ENCODE data around the gene TNNT1.

Gene TNNT1

DNA sequence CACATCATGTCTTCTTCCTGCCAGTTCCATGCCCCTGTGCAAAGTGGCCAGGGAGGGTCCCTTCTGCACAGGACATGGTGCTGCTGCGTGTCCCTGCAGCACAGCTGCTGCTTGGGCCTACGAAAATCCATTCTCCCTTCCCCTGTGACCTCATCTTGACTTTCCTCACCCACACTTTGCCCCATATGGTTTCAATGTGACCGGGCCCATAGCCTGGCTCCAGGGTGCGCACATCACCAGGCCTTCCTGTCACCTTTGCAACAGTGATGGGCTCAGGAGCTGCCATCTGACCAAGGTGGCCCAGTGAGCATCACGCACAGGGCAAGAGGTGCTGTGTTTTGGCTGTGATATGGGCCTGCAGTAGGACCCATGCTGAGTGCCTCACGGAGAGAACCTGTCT is 42.4 kb downstream of the TNNT1 start:
- DNase-seq = no peak

DNA sequence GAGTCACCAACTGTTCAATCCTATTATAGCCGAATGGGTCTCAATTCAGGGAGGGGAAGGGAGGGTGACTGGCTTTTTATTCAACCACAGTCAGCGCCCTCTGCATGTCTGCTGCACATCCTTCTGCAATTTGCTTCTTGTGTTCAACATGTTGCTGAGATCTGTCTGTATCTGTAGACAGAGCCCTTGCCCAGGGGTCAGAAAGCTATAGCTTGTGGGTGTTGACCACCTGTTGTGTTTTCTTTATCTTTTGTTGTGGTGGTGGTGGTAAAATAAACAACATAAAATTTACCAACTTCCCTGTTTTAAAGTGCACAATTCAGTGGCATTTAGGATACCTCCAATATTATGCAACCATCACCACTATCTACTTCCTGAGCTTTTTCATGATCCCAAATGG is 43.8 kb downstream of the TNNT1 start:
- DNase-seq = no peak

DNA sequence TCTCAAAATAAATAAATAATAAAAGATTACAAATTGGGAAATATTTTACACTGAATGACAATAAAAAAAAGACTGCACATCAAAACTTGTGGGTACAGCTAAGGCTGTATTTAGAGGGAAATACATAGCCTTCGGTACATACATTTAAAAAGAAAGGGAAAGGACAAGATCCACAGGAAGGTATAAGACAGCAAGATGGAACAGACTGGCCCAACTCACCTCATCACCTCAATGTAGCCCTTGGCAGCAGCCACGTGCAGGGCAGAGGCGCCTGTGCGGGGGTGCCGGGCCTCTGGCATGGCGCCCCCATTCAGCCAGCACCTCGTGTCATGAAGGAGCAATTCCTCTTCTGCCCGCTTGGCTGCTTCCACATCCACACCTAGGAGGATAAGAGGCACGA is 45.8 kb downstream of the TNNT1 start:
- no peak for DNase-seq

DNA sequence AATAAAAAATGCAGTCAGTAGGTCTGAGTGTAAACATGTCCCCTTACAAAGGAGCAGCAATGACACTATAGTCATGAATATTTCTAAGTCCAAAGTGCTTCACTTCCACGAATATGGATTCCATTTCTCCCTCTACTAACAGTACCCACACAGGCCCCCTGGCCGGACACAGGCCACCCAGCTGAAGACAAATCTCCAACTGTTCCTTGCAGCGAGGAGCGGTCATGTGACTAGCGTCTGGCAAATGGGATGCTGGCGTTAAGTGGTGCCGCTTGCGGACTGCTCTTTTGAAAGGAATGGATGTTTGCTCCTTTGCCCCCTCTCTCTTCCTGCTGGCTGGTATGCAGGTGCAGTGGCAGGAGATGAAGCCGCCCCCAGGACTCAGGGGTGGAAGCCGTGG is 47.7 kb downstream of the TNNT1 start:
- no peak for DNase-seq

DNA sequence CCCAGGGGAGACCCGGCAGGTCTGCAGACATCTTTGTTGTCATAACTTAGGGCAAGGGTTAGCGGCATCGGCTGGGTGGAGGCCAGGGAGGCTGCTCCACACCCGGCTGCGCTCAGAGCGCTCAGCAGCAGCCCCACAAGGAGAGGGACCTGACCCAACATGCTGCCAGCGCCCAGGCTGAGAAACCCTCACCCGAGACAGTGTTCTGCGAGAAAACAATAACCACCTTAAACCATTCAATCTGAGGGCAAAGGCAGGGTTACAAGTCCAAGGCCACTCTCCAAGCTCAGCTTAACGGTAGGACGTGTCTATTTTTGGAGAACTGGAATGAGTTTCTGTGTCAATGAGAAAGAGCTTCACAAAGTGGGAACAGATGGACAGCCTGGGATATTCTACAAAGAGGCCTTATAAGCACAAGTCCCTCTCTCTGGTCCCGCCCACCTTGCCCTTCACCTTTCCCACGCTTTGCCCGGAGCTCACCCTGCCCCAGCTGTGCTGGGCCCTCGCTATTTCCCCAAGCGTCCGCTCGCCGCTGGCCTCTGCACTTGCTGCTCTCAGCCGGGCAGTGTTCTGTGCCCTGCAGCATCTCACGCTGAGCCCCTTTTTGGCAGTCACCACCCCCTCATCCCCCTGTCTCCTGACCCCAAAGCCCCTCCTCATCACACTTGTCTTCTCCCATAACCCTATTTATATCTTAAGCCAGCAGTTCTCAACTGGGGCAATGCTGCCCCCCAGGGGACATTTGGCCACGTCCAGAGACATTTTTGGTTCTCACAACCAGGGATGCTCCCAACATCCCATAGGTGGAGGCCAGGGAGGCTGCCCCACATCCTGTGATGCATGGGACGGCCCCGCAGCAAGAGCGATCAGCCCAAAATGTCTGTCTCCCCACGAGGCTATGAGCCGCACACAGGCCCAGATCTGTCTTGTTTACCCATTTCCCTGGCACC is 49.2 kb downstream of the TNNT1 start:
- DNase-seq = no peak

DNA sequence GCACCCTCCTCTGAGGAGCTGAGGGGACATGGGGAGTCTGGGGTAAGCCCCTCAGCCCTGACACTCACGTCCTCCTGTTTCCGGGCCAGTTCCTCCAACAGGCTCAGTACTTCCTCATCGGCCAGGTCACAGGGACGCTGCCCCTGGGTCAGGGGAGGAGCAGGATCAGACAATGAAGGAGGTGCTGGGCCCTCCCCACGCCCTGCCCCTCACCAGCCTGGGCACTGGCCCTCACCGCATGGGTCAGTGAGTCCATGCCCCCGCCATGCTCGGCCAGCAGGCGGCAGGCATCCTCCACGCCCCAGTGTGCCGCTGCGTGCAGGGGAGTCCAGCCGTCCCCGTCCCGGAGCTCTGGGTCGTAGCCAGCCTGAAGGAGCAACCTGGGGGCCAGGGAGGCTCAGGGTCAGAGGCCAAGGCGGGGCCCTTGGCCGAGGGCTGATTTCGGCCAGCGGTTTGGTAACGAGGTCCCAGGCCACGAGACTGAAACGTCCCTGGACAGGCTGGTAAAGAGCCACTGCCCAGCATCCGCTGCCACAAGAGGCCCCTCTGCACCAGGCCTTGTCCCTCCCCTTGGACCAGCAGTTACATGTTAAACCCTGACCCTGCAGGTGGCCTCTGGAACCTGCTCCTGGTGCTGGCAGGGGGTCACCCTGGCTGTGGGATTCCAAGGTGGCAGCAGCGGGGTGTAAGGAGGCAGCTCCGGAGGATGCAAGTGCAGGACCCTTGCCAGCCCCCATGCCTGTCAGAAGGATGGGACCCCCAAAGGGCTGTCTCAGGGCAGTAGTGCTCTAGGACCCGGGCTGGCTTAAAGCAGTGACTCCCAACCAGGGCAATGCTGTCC is 50.1 kb downstream of the TNNT1 start:
- DNase-seq = no peak

DNA sequence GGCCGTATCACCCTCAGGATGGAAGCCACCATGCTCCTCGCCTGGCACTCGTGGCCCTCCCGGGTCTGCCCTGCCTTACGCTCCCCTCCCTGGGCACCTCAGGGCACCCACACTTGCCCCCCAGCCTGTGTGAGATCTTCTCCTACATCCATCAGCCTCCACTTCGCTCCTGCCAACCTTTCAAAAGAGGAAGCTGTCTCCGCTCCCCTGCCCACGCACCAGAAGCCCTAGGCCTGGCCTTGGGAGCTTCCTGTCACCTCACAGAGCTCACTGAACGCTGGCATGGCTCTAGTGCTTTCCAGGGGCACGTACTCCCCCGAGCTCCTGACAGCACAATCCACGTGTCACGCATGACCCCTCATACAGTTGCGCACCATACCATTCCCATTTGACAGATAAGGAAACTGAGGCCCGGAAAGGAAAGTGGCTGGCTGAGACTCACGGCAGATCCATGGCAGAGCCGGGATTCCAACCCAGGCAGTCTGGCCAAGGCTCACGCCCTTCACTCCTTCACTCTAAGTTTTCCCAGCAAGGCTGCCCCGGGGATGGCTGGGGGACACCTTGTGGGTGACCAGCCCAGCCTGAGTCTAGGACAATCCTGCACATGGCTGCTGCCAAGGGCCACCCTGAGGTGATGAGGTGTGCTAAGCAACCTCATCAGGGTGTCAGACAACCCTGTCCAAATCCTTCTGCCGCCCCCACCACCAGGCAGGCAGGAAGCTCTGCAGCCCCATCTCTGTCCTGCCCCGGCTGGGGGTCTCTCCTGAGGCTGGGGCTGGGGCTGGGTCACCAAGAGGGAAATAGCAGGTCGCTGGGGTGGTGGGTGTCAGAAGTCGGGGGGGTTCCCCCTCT is 50.9 kb downstream of the TNNT1 start:
- no peak for DNase-seq

DNA sequence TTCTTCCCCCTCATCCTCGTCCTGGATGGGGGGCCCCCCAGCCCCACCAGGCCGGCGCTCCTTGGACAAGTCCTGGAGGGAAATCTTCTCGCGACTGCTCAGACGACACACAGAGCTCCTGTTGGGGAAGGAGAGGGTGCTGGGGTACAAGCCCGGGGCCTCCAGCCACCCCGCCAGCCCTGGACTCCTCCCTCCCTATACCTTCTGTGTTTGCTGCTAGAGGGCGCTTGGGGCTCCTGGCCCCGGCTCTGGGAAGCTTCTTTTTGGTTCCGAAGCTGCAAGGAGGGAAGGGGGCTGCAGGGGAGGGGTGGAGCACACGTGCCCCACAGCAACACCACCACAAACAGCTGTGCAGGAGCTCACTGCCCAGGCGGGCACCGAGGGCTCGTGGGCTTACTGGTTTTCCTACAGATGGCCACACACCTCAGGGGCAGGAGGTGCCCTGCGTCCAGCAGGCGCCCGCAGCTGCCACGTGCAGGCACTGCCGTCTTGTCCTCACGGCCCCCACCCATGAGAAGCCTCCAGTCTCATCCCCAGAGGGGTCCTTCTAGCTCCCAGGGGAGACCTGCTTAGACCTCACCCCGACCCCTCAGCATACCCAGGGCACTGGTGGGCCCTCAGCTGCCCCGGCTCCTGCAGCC is 52.8 kb downstream of the TNNT1 start:
- no peak for DNase-seq

DNA sequence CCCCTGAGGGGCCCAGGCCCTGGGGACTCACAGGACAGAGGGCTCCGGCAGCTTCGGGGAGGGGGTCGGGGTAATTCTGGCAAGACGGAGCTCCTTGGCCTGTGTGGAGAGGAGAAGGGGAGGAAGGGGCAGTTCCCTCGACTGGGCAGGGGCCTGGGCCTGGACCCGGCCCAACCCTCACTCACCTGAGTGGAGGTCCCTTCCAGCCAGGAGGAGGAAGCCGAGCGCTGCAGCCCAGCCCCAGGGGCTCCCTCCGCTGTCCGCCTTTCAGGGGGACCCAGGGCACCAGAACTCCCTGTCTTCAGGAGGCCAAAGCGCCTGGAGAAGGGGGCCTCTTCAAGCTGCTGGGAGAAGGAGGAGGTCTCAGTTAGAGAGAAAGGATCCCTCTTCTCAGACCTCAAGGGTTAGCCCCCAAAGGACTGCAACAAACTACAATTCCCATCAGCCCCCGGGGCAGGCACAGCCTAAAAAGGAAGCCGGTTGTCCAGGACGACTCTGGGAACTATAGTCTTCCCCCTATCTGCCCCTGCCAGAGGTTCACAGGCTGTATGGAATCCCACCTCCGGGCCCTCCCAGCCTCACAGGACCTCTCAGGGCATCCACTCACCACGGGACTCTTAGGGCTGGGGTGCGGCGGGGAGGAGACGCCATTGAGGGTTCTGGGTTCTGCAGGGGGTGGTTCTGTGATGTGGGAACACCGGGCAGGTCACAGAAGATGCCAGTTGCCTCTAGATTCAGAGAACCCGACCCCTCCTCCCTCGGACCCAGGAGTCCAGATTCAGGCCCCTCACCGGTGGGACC is 53.5 kb downstream of the TNNT1 start:
- no peak for DNase-seq

DNA sequence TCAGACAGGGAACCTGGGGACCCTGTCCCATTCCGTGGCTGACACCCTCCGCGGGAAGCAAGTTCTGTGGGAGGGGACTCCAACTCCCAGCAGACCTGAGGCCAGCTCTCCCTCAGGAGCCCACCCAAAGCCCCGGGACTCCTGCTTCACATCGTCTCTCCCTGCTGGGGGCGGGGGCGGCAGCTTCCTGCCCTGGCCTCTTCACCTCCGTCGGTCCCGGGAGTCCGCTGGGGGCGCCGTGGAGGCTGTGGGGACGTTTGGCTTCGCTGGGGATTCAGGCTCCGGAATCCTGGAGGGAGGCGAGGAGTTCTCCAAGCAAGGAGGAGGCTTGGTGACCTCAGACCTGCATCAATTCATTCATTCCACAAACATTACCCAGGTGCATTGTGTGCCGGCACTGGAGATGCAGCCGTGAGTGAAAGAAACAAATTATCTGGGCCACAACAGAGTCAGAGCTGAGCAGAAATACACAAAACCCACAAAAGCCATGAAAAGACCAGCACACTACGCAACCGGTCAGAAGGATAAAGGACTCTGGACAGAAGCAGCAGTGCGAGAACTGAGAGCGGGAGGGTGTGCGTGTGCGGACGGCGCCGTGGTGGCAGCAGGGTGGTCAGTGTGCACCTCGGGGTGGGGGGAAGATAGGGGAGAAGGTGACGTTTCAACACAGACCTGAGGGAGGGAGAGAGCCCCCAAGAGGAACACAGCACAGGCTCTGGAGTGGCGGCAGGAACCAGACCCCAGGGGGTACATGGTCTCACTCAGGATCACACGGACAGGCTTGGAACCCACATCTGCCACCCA is 54.3 kb downstream of the TNNT1 start:
- no peak for DNase-seq

DNA sequence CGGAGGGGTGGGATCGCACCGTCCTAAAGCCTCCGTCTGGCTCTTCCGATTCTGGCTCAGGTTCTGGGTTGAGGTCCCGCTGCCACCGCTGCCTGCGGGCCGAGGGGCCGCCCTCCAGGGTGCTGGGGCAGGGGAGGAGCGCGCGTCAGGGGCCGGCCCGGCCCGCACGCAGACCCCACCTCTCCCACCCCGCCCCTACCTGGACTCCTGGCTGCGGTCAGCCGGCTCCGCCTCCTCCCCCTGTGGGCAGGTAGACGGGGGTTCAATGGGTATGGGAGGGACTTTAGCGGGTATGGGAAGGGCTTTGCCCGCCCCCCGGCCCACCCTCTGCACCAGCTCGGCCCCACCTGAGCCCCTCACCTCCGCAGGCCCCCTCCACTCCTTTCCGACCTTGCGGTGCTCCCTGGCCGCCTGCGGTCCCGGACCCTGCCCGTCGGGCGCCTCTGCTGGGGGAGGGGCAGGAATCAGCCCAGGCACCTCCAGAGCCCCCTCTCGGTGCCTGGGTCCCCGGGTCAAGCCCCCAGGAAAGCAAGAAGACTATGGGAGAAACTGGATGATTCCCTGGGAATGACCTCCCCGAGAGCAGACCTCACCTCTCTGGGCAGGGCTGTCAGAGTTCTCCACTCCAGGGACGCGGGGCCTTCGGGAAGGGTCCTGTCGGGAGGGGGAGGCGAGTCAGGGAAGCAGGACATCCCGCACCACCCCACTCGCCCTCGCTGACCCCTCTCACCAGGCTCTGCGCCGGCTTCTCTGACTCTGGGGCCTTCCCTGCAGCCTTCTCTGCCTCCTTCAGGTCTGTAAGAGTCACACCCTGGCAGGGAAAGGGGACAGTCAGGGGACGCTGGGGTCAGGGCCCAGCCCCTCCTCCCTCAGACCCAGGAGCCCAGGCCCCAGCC is 56.3 kb downstream of the TNNT1 start:
- DNase-seq = no peak

DNA sequence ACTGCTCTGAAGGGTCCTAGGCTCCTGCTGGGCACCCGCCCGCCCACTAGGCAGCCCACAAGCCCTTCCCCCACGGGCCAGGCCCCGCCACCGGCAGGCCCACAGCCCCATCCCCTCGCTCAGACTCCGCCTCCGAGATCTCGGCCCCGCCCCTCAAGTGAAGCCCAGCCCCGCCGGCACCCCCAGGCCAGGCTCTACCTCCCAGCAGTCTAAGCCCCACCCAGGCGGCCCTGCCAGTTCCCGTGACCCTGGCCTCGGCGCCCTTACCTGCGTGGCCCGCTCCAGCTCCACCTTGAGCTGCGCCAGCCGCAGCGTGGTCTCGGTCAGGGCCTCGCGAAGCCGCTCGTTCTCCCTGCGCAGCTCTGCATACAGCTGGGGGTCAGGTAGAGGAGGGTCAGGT is 57.1 kb downstream of the TNNT1 start:
- no peak for DNase-seq

DNA sequence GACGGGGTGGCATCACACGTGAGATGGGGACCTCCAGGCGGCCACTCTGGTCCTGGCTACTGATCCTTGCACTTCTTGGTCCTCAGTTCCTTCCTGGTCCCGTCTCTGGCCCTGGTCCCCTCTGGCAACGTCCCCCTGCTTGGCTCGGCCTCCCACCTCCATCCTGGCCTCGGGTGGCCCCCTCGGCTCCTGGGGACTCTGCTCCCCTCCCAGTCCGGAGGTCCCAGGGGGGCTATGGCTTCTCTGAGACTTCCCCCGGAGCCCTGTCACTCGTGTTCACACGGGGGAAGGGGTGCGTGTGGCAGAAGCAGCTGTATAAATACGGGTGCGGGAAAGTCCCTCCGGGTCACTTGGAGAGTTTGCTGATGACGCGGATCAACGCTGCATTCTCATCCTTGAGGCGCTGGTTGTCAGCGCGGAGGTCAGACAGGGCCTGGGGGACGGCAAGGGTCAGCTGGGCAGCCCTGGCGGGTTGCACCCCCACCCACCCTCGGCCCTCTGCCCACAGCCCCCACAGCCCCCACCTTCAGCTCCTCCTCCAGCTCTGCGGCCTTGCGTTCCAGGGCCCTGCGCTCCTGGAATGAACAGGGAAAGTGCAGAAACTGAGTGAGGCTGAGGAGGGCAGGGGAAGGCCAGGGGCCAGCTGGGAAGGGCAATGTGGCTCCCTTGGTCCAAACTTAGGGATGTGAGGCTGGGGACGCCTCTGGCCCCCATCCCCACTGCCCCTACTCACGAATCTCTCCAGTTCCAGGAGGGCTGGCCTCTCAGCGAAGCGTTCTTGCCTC is 57.7 kb downstream of the TNNT1 start:
- no peak for DNase-seq

DNA sequence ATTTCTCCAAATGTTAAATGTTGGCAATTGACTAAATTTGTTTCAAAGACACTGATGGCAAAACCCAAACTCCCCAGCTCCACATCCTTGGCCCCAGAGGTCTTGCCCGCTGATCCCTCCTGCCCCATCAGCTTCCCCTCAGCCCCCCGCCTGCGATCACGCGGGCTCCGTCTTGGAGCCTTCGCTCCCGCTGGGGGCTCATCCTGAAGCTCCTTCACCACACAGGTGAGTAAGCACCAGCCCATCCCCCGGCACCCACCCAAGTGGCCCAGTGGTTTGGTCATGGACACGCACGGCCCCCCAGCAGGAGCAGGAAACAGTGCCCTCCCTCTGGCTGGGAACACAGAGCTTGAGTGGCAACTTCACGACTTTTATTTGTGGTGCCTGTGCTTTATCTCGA is 58.4 kb downstream of the TNNT1 start:
- no peak for DNase-seq

DNA sequence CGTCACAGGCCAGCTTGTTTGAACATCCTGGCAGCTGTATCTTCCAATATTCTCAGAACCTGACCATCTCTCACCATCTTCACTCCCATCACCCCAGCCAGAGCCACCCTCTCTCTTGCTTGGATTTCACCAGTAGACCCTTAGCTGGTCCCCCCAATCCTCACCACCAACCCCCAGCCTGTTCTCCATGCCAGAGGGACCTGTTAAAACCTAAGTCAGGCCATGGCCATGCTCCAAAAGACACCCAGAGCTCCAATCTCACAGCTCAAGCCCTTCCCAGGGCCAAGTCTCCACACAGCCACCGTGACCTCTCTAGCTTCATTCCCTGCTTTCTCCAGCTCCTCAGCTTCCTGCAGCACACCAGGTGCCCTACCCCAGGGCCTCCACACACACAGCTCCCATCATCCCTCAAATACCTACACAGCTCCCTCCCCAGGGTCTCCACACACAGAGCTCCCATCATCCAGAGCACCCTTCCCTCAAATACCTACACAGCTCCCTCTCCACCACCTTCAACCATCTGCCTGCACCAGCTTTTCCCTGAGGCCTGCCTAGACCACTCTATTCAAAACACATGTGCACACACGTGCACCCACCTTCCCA is 59.6 kb downstream of the TNNT1 start:
- no peak for DNase-seq

DNA sequence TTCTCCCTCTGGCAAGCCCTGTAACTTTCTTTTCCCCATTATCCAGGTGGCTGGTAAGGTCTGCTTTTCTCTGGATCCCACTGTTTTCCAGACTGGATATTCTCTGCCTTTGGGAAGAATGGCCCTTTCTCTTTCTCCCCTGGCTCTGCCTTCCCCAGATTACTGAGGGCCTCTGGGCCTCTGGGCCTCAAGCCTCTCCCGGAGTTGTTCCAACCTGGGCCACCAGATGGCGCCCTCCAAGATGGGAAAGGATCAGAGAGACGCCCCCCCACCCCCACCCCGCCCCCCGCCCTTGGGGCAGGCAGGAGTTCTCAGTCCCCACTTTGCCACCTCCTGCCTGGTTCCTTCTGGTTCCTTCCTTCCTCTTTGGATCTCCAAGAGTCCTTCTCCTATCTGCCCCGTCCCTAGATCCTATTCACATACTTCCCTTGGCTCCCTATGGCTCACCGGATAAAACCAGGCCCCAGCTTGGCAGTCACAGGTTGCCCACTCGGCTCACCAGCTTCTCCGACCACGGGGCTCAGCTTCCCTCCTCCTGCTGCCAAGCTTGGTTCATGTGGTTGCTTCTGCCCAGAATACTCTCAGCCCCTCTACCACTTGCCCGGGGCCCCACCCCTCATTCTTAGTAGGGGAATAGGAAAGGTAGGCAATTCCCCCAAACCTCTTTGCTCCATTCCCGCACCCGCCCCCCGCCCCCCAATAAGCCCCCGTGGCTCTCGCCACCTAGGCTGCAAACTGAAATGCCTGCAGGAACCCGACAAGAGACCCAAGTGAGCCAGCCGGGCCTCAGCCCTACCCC is 60.3 kb downstream of the TNNT1 start:
- peak; percentile 43 for DNase-seq

DNA sequence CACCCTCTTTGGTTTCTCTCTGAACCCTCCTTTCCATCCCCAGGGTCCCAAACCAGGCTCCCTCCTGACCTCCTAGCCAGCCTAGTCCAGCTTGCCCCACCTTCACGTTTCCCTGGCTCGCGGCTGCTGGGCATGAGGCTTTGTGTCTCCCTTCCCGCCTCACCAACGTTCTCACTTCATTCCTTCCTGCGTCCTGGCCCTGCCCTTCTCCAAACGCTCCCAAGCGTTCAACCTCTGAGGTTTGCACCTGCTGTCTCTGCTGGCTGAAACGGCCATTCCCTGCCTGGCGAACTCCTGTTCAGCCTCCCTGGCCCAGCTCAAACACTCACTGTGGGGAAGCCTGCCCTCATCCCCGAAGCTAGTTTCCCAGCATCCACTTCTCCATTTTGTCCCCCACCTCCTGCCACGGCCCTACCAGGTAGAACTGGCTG is 61.0 kb downstream of the TNNT1 start:
- no peak for DNase-seq

DNA sequence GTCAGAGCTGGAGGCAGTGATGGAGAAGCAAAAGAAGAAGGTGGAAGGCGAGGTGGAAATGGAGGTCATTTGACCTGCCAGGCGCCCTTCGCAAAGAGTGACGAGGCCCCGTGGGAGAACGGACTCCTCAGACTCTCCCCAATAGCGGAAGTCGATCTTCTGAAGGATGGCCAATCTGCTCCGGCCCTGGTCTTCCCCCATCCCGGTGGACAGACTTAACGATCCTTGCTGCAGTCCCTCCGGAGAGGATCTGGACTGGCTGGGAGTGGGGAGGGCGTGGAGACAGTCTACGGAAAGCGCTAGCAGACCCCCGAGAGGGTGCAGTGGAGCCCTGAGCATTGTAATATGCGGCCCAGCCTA is 61.5 kb downstream of the TNNT1 start:
- no peak for DNase-seq
